Measurements from ENCODE around the gene VPS13D. TPM values are rescaled to one million over a fixed set of nuclear protein-coding genes. Genes with fewer than 3 reads are reported as not detected.
A peak's percentile ranks its signal among the peaks of the same experiment; 100 is the strongest.

VPS13D gene
- total RNA-seq, 1 experiment from 2014 or later, result 29.0 TPM

GRCh38 chr1:12249181-12249580 is 19.4 kb downstream of the VPS13D start:
- Mint-ChIP-seq H3K27me3 (ENCODE audit: low read depth) (no peaks in the 10 kb centered on the region), H3K9me3 (no peaks in the 10 kb centered on the region), H3K27ac (peak overlapping the region; percentile 83), H3K36me3 (peaks cover 43% of the 10 kb centered on the region), H3K4me1 (peaks cover 16% of the 10 kb centered on the region), H3K4me3 (peak overlapping the region; percentile 14; the same call in 1 of the 2 replicates)
- DNase-seq (ENCODE audit: low spot score), result no peak
- CTCF ChIA-PET, result interaction anchor here (1.6 kb wide), 1 partner anchor 27 kb away, joined by 5 read pairs; no protein-coding TSS in a partner anchor
- ATAC-seq, result peak; percentile 56
- TF ChIP-seq ZMAT4 (CRISPR knock-in tag; IDR thresholded peaks at IDR 0.05) (no peak), RELA (CRISPR knock-in tag; IDR thresholded peaks at IDR 0.05; ENCODE audit: borderline replicate concordance) (no peak), GABPB1 (CRISPR knock-in tag; IDR thresholded peaks at IDR 0.05) (no peak), CREM (CRISPR knock-in tag; IDR thresholded peaks at IDR 0.05) (no peak), ZNF219 (CRISPR knock-in tag; IDR thresholded peaks at IDR 0.05; ENCODE audit: borderline replicate concordance) (no peak), MAX (CRISPR knock-in tag; IDR thresholded peaks at IDR 0.05) (no peak), USF2 (CRISPR knock-in tag; IDR thresholded peaks at IDR 0.05) (no peak), CDX4 (CRISPR knock-in tag; IDR thresholded peaks at IDR 0.05; ENCODE audit: borderline replicate concordance) (no peak), JAZF1 (CRISPR knock-in tag; IDR thresholded peaks at IDR 0.05) (no peak), ZNF416 (CRISPR knock-in tag; IDR thresholded peaks at IDR 0.05) (no peak), ELF4 (CRISPR knock-in tag; IDR thresholded peaks at IDR 0.05; ENCODE audit: low read depth) (no peak), FOXJ3 (CRISPR knock-in tag; IDR thresholded peaks at IDR 0.05; ENCODE audit: borderline replicate concordance) (no peak), ZNF396 (CRISPR knock-in tag; IDR thresholded peaks at IDR 0.05; ENCODE audit: borderline replicate concordance) (no peak), ATF2 (CRISPR knock-in tag; IDR thresholded peaks at IDR 0.05; ENCODE audit: borderline replicate concordance, low read depth) (no peak), EMX1 (CRISPR knock-in tag; IDR thresholded peaks at IDR 0.05) (no peak), ATF1 (CRISPR knock-in tag; IDR thresholded peaks at IDR 0.05) (no peak), ZNF317 (CRISPR knock-in tag; IDR thresholded peaks at IDR 0.05; ENCODE audit: borderline replicate concordance, low read depth) (no peak), MXD4 (CRISPR knock-in tag; IDR thresholded peaks at IDR 0.05; ENCODE audit: borderline replicate concordance) (no peak), SOX15 (CRISPR knock-in tag; IDR thresholded peaks at IDR 0.05) (no peak), TEAD1 (CRISPR knock-in tag; IDR thresholded peaks at IDR 0.05) (no peak)
- POLR2A ChIA-PET, result interaction anchor here (0.6 kb wide), 1 partner anchor 100 kb away, joined by 7 read pairs; no protein-coding TSS in a partner anchor

GRCh38 chr1:12249748-12250147 is 19.9 kb downstream of the VPS13D start:
- no peak for DNase-seq (ENCODE audit: low spot score)
- CTCF ChIA-PET, result interaction anchor here (0.6 to 1.6 kb wide), 2 partner anchors 10 to 26 kb away, joined by 3 to 5 read pairs; no protein-coding TSS in a partner anchor
- peak; percentile 73 for ATAC-seq
- H3K9me3 Mint-ChIP-seq, result no peaks in the 10 kb centered on the region
- H3K4me1 Mint-ChIP-seq, result peaks cover 16% of the 10 kb centered on the region
- H3K36me3 Mint-ChIP-seq, result peaks cover 38% of the 10 kb centered on the region
- peak overlapping the region; percentile 83 for H3K27ac Mint-ChIP-seq
- no peak overlapping the region for H3K4me3 Mint-ChIP-seq
- no peaks in the 10 kb centered on the region for H3K27me3 Mint-ChIP-seq (ENCODE audit: low read depth)
- POLR2A ChIA-PET, result no interaction called here
- TF ChIP-seq ZSCAN18 (CRISPR knock-in tag; IDR thresholded peaks at IDR 0.05) (no peak), ZNF121 (CRISPR knock-in tag; IDR thresholded peaks at IDR 0.05) (no peak), NR3C1 (CRISPR knock-in tag; conservative IDR thresholded peaks at IDR 0.05; ENCODE audit: low read depth) (no peak), ZMAT4 (CRISPR knock-in tag; IDR thresholded peaks at IDR 0.05) (no peak), ELF4 (CRISPR knock-in tag; IDR thresholded peaks at IDR 0.05; ENCODE audit: low read depth) (no peak), AR (CRISPR knock-in tag; IDR thresholded peaks at IDR 0.05) (no peak), SOX15 (CRISPR knock-in tag; IDR thresholded peaks at IDR 0.05) (no peak)

Data from WTC11 (cell line).